Astrocyte (in vitro differentiated cells and primary cell): Measurements from ENCODE around the gene BAIAP3. TPM values are rescaled to one million over a fixed set of nuclear protein-coding genes. Genes with fewer than 3 reads are reported as not detected.

Source experiments
- DNase-seq: peaks from one replicate; pipeline ENCODE4 v3.0.0-alpha.2; 2010; ENCODE audit warnings: low read depth
- FAIRE-seq: peaks from 2 replicates; lab custom pipeline; 2011; peaks lifted over from hg19 to GRCh38; lab: Jason Lieb, UNC
- H2AFZ ChIP-seq: 2 replicates; pipeline ENCODE4 v1.6.0; 2012; ENCODE audit warnings: low read depth, low read length, inconsistent platforms
- H3K27ac ChIP-seq: 2 replicates; pipeline ENCODE4 v1.5.1; 2011; ENCODE audit warnings: low read depth, low read length, inconsistent platforms
- H3K27me3 ChIP-seq: 2 replicates; pipeline ENCODE4 v1.6.0; 2011; ENCODE audit warnings: low read length, inconsistent platforms; ENCODE audit not compliant: insufficient read depth
- H3K36me3 ChIP-seq: 2 replicates; pipeline ENCODE4 v1.5.1; 2011; ENCODE audit warnings: low read length, inconsistent platforms; ENCODE audit not compliant: insufficient read depth
- H3K4me1 ChIP-seq: 2 replicates; pipeline ENCODE4 v1.5.1; 2011; ENCODE audit warnings: low read length, inconsistent platforms; ENCODE audit not compliant: insufficient read depth
- H3K4me2 ChIP-seq: 2 replicates; pipeline ENCODE4 v1.6.0; 2012; ENCODE audit warnings: low read length, inconsistent platforms
- H3K4me3 ChIP-seq: 2 replicates; pipeline ENCODE4 v1.5.1; 2011; ENCODE audit warnings: low read depth, mild to moderate bottlenecking, low read length, inconsistent platforms; ENCODE audit not compliant: insufficient read depth
- H3K79me2 ChIP-seq: 2 replicates; pipeline ENCODE4 v1.6.0; 2012; ENCODE audit warnings: mild to moderate bottlenecking, low read length, inconsistent platforms; ENCODE audit not compliant: insufficient read depth
- H3K9ac ChIP-seq: 2 replicates; pipeline ENCODE4 v1.6.0; 2012; ENCODE audit warnings: mild to moderate bottlenecking, low read length, inconsistent platforms
- H3K9me3 ChIP-seq: 2 replicates; pipeline ENCODE4 v1.5.1; 2012; ENCODE audit warnings: low read depth, mild to moderate bottlenecking, low read length, inconsistent platforms; ENCODE audit not compliant: insufficient read depth
- H4K20me1 ChIP-seq: 2 replicates; pipeline ENCODE4 v1.6.0; 2012; ENCODE audit warnings: low read length, inconsistent platforms; ENCODE audit not compliant: insufficient read depth
- H3K27ac Mint-ChIP-seq: one replicate; pipeline ENCODE4 v1.8.0; 2021; ENCODE audit warnings: mild to moderate bottlenecking, mixed read lengths; ENCODE audit not compliant: unreplicated experiment
- H3K27me3 Mint-ChIP-seq: one replicate; pipeline ENCODE4 v1.8.0; 2021; ENCODE audit warnings: low read depth, mixed read lengths; ENCODE audit not compliant: unreplicated experiment
- H3K36me3 Mint-ChIP-seq: one replicate; pipeline ENCODE4 v1.8.0; 2021; ENCODE audit warnings: low read depth, mixed read lengths; ENCODE audit not compliant: unreplicated experiment
- H3K4me1 Mint-ChIP-seq: one replicate; pipeline ENCODE4 v1.8.0; 2021; ENCODE audit warnings: low read depth, mixed read lengths; ENCODE audit not compliant: unreplicated experiment
- H3K4me3 Mint-ChIP-seq: one replicate; pipeline ENCODE4 v1.8.0; 2021; ENCODE audit warnings: mild to moderate bottlenecking, moderate library complexity, mixed read lengths; ENCODE audit not compliant: unreplicated experiment
- H3K9me3 Mint-ChIP-seq: one replicate; pipeline ENCODE4 v1.8.0; 2021; ENCODE audit warnings: mild to moderate bottlenecking, mixed read lengths; ENCODE audit not compliant: unreplicated experiment
- EZH2 ChIP-seq: IDR thresholded peaks from 2 replicates; pipeline ENCODE4 v1.6.1; 2012; ENCODE audit warnings: mild to moderate bottlenecking, low read length, inconsistent platforms; ENCODE audit not compliant: insufficient read depth
- total RNA-seq: library from RNA; stranded (reverse); gene quantifications from 2 replicates; pipeline ENCODE4 v1.2.1, GENCODE V29; 2021
- TF ChIP-seq, protein P1 (sequence below): IDR thresholded peaks from 2 replicates; pipeline ENCODE4 v1.5.1; 2011; ENCODE audit warnings: low read depth, mild to moderate bottlenecking, inconsistent platforms, low read length, moderate library complexity; ENCODE audit not compliant: insufficient read depth

The BAIAP3 gene
- total RNA-seq, 1 donor from 2014 or later, result 2.6 TPM

DNA sequence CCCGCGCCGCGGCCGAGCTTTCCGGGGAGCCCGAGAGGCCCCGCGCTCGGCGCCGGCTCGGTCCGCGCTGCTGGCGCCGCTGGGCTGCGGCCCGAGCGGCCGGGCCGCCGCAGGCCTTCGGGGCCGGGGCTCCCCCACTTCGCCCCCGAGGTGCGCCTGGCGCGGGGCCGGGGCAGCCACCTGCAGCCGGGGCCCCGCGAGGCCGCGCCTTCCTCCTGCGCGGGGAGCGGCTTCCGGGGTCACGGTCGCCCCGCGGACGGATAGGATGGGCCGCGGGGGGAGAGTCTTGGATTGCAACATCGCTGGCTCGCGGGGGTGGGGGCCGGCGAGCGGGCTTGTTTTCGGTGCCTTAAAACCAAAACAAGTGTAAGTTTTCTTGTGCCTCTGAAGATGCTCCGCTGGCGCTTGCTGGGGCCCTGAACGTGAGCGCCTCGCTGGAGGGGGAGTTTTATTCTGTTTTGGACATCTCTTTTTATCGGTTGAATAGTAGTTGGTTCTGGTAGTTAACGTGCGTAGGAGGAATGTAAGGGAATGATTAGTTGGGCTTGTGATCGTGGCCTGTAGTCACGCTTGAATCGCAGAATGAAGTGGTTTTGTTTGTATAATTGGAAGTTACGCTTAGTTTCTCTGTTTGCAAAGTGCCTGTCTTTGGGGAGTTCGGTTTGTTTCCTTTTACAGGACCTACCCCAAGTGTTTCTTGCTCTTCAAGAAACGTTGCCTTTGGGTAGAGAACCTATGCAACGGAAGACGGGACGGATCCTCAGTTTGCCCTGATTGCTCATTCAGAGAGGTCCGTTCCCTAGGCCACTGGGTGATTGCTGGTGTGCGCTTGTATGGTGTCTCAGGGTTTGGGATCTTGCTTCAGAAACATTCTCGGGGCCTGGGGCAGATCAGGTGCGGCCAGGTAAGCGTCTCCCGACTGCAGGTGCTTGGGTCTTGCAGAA, 23.3 kb upstream of the BAIAP3 start:
- H3K27me3 ChIP-seq, result no peaks in the 10 kb centered on the region
- DNase-seq, result peak; percentile 55
- Mint-ChIP-seq H3K27me3 (no peaks in the 10 kb centered on the region), H3K27ac (peak overlapping the region; percentile 73), H3K4me3 (peak overlapping the region; percentile 92), H3K9me3 (no peaks in the 10 kb centered on the region), H3K36me3 (no peaks in the 10 kb centered on the region), H3K4me1 (peaks cover 6% of the 10 kb centered on the region)
- H3K36me3 ChIP-seq, result no peaks in the 10 kb centered on the region
- peaks cover 24% of the 10 kb centered on the region for H3K4me1 ChIP-seq
- no peak overlapping the region for H2AFZ ChIP-seq
- peak overlapping the region; percentile 100 for H3K4me2 ChIP-seq
- H3K79me2 ChIP-seq, result peaks cover 54% of the 10 kb centered on the region
- H3K9me3 ChIP-seq, result no peaks in the 10 kb centered on the region
- peak overlapping the region; percentile 99 for H3K9ac ChIP-seq
- H4K20me1 ChIP-seq, result peaks cover 51% of the 10 kb centered on the region
- peak overlapping the region; percentile 86 for H3K4me3 ChIP-seq
- FAIRE-seq, result peak; percentile 68
- no peak for TF ChIP-seq EZH2
- TF ChIP-seq, protein P1, sequence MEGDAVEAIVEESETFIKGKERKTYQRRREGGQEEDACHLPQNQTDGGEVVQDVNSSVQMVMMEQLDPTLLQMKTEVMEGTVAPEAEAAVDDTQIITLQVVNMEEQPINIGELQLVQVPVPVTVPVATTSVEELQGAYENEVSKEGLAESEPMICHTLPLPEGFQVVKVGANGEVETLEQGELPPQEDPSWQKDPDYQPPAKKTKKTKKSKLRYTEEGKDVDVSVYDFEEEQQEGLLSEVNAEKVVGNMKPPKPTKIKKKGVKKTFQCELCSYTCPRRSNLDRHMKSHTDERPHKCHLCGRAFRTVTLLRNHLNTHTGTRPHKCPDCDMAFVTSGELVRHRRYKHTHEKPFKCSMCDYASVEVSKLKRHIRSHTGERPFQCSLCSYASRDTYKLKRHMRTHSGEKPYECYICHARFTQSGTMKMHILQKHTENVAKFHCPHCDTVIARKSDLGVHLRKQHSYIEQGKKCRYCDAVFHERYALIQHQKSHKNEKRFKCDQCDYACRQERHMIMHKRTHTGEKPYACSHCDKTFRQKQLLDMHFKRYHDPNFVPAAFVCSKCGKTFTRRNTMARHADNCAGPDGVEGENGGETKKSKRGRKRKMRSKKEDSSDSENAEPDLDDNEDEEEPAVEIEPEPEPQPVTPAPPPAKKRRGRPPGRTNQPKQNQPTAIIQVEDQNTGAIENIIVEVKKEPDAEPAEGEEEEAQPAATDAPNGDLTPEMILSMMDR, result no peak
- H3K27ac ChIP-seq, result peak overlapping the region; percentile 56

DNA sequence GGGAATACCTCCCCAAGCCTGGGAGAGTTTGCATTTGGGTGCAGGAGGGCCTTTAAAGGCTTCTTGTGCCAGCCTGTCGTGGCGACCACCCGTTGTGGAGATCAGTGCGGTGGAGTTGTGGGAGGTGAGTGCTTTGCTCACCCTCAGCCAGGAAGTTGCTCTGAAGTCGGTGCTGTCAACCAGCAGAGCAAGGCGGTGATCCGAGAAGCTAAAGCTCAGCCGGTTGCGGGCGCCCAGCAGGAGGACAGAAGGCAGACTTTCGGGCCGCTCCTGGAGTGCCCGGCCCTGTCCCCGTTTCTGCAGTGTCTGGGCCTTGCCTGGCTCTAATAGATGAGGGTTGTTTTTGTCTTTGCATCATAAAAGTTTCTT, 22.6 kb upstream of the BAIAP3 start:
- DNase-seq, result no peak
- Mint-ChIP-seq H3K27me3 (no peaks in the 10 kb centered on the region), H3K27ac (peak overlapping the region; percentile 73), H3K36me3 (no peaks in the 10 kb centered on the region), H3K4me1 (peaks cover 6% of the 10 kb centered on the region), H3K4me3 (peak overlapping the region; percentile 92), H3K9me3 (no peaks in the 10 kb centered on the region)
- Histone ChIP-seq H3K79me2 (peaks cover 60% of the 10 kb centered on the region), H3K27me3 (no peaks in the 10 kb centered on the region), H3K27ac (peak overlapping the region; percentile 56), H3K4me2 (peak overlapping the region; percentile 100), H2AFZ (no peak overlapping the region), H3K4me3 (peak overlapping the region; percentile 86), H4K20me1 (peaks cover 57% of the 10 kb centered on the region), H3K9me3 (no peaks in the 10 kb centered on the region), H3K4me1 (peaks cover 24% of the 10 kb centered on the region), H3K9ac (peak overlapping the region; percentile 99), H3K36me3 (peaks cover under 1% of the 10 kb centered on the region)
- no peak for TF ChIP-seq EZH2
- TF ChIP-seq, protein P1, result no peak
- no peak for FAIRE-seq
